ENCODE measurements around the gene TRIM50.
"Not testable (repeated sequence)": the region's sequence is repeated elsewhere in the genome, so short reads cannot be mapped to it uniquely, and the experiment has no call there.

TRIM50 gene
- total RNA-seq: 0 to 0.15 (median 0) reads per million in 4 donors

GRCh38 chr7:73327922-73328321 is at the start of gene TRIM50, which contains the start of gene FKBP6:
TSS of gene TRIM50 (minus strand) at chr7:73328082. CDS start at chr7:73324787, 3,295 bp downstream.
TSS of gene FKBP6 (plus strand) at chr7:73328161. CDS start at chr7:73328429, 268 bp downstream.
- not testable (repeated sequence) for DNase-seq

- no peak for DNase-seq
Measured at GRCh38 chr7:73376671-73377412, 49.0 kb upstream of the TRIM50 start.

GRCh38 chr7:73376262-73376661 is 48.4 kb upstream of the TRIM50 start:
- not testable (repeated sequence) for DNase-seq

GRCh38 chr7:73373741-73374140 is 45.9 kb upstream of the TRIM50 start:
- DNase-seq: no peak

GRCh38 chr7:73369622-73370021 is 41.7 kb upstream of the TRIM50 start:
- DNase-seq: no peak

- no peak for DNase-seq
Measured at GRCh38 chr7:73369009-73369408, 41.1 kb upstream of the TRIM50 start.

- no peak for DNase-seq
Measured at GRCh38 chr7:73366990-73367389, 39.1 kb upstream of the TRIM50 start.

- no peak for DNase-seq
Measured at GRCh38 chr7:73366127-73366526, 38.2 kb upstream of the TRIM50 start.

GRCh38 chr7:73364006-73364728 is 36.3 kb upstream of the TRIM50 start:
- no peak for DNase-seq

GRCh38 chr7:73363225-73364005 is 35.5 kb upstream of the TRIM50 start:
- no peak for DNase-seq

- DNase-seq: not testable (repeated sequence)
Measured at GRCh38 chr7:73360590-73360989, 32.7 kb upstream of the TRIM50 start.

- DNase-seq: no peak
Measured at GRCh38 chr7:73359746-73360375, 32.0 kb upstream of the TRIM50 start.

GRCh38 chr7:73359306-73359705 is 31.4 kb upstream of the TRIM50 start:
- DNase-seq: no peak

- no peak for DNase-seq
Measured at GRCh38 chr7:73358590-73359275, 30.9 kb upstream of the TRIM50 start.

GRCh38 chr7:73356159-73356558 is 28.3 kb upstream of the TRIM50 start:
- no peak for DNase-seq

GRCh38 chr7:73354821-73355220 is 26.9 kb upstream of the TRIM50 start:
- no peak for DNase-seq

- DNase-seq: no peak
Measured at GRCh38 chr7:73354196-73354595, 26.3 kb upstream of the TRIM50 start.

GRCh38 chr7:73353243-73353642 is 25.4 kb upstream of the TRIM50 start:
- no peak for DNase-seq

- DNase-seq: no peak
Measured at GRCh38 chr7:73352784-73353183, 24.9 kb upstream of the TRIM50 start.

GRCh38 chr7:73351447-73352167 is 23.7 kb upstream of the TRIM50 start:
- DNase-seq: no peak

- no peak for DNase-seq
Measured at GRCh38 chr7:73350306-73351068, 22.6 kb upstream of the TRIM50 start.
